ENCODE results near the gene GOLGA6L10. TPM values are rescaled to one million over a fixed set of nuclear protein-coding genes. Genes with fewer than 3 reads are reported as not detected.
"Not testable (repeated sequence)": the region's sequence is repeated elsewhere in the genome, so short reads cannot be mapped to it uniquely, and the experiment has no call there.

Gene GOLGA6L10
- total RNA-seq, 4 donors from 2014 or later: 0.41 to 1.5 (median 0.46) TPM

- Histone ChIP-seq H3K9me3 (no peaks in the 10 kb centered on the region), H3K27ac (peak overlapping the region in 1 of 4 donors; percentile 42), H3K36me3 (no peaks in the 10 kb centered on the region), H3K27me3 (peaks cover 0 to 3% (median 0%) of the 10 kb centered on the region in 3 donors), H3K4me3 (no peak overlapping the region), H3K4me1 (peaks cover 0 to 5% of the 10 kb centered on the region in 2 donors)
- DNase-seq: no peak
- TF ChIP-seq POLR2A (IDR thresholded peaks at IDR 0.05) (no peak), CTCF (IDR thresholded peaks at IDR 0.05 in 4 of 5, conservative IDR thresholded peaks at IDR 0.05 in 1 of 5) (no peak)
- in situ Hi-C loops (cut with MboI; ENCODE audit: low sequenced_read_pairs in 4 of 4) (no loop called here), intact Hi-C loops (cut with DNase I; ENCODE audit: low total_unique reads) (no loop called here)
- ATAC-seq: no peak
Observed at GRCh38 chr15:82300883-82301282, 48.4 kb downstream of the GOLGA6L10 start.

GRCh38 chr15:82300326-82300725 is 48.9 kb downstream of the GOLGA6L10 start:
- DNase-seq, H3K36me3 ChIP-seq: not testable (repeated sequence)
- peak overlapping the region in 1 of 4 donors; percentile 42 for H3K27ac ChIP-seq

GRCh38 chr15:82299511-82299914 is 49.8 kb downstream of the GOLGA6L10 start:
- in situ Hi-C loops (cut with MboI; ENCODE audit: low sequenced_read_pairs in 4 of 4); intact Hi-C loops (cut with DNase I; ENCODE audit: low total_unique reads); H3K36me3 ChIP-seq; H3K4me3 ChIP-seq; H3K4me1 ChIP-seq; ATAC-seq; H3K9me3 ChIP-seq; DNase-seq; H3K27me3 ChIP-seq; H3K27ac ChIP-seq: not testable (repeated sequence)

More at GRCh38 chr15:82300326-82300725, 48.9 kb downstream of the GOLGA6L10 start:
- H3K27me3 ChIP-seq; intact Hi-C loops (cut with DNase I; ENCODE audit: low total_unique reads); in situ Hi-C loops (cut with MboI; ENCODE audit: low sequenced_read_pairs in 4 of 4); H3K4me3 ChIP-seq; H3K4me1 ChIP-seq; H3K9me3 ChIP-seq: not testable (repeated sequence)
- peak; percentile 33 to 79 for ATAC-seq

- no peak for TF ChIP-seq POLR2A (IDR thresholded peaks at IDR 0.05)
- TF ChIP-seq CTCF (IDR thresholded peaks at IDR 0.05 in 4 of 5, conservative IDR thresholded peaks at IDR 0.05 in 1 of 5): no peak
- no peak overlapping the region for H3K4me3 ChIP-seq
- peaks cover 0 to 3% (median 0%) of the 10 kb centered on the region in 3 donors for H3K27me3 ChIP-seq
- no peaks in the 10 kb centered on the region for H3K36me3 ChIP-seq
- DNase-seq: no peak
- peaks cover 0 to 5% of the 10 kb centered on the region in 2 donors for H3K4me1 ChIP-seq
- no peak overlapping the region for H3K27ac ChIP-seq
- intact Hi-C loops (cut with DNase I; ENCODE audit: low total_unique reads) (no loop called here), in situ Hi-C loops (cut with MboI; ENCODE audit: low sequenced_read_pairs in 4 of 4) (no loop called here)
- no peaks in the 10 kb centered on the region for H3K9me3 ChIP-seq
- ATAC-seq: no peak
Observed at GRCh38 chr15:82298520-82298919, 50.8 kb downstream of the GOLGA6L10 start.

GRCh38 chr15:82298032-82298431 is 51.2 kb downstream of the GOLGA6L10 start:
- no peak for ATAC-seq
- intact Hi-C loops (cut with DNase I; ENCODE audit: low total_unique reads) (no loop called here), in situ Hi-C loops (cut with MboI; ENCODE audit: low sequenced_read_pairs in 4 of 4) (no loop called here)
- DNase-seq: no peak
- H3K27me3 ChIP-seq: peaks cover 0 to 3% (median 0%) of the 10 kb centered on the region in 3 donors
- peaks cover 0 to 5% of the 10 kb centered on the region in 2 donors for H3K4me1 ChIP-seq
- H3K36me3 ChIP-seq: no peaks in the 10 kb centered on the region
- H3K9me3 ChIP-seq: no peaks in the 10 kb centered on the region
- H3K4me3 ChIP-seq: no peak overlapping the region
- no peak for TF ChIP-seq CTCF (IDR thresholded peaks at IDR 0.05 in 4 of 5, conservative IDR thresholded peaks at IDR 0.05 in 1 of 5)
- TF ChIP-seq POLR2A (IDR thresholded peaks at IDR 0.05): no peak
- no peak overlapping the region for H3K27ac ChIP-seq

- in situ Hi-C loops (cut with MboI; ENCODE audit: low sequenced_read_pairs in 4 of 4) (no loop called here), intact Hi-C loops (cut with DNase I; ENCODE audit: low total_unique reads) (no loop called here)
- Histone ChIP-seq H3K4me1 (peaks cover 0 to 5% of the 10 kb centered on the region in 2 donors), H3K36me3 (no peaks in the 10 kb centered on the region), H3K9me3 (no peaks in the 10 kb centered on the region), H3K4me3 (no peak overlapping the region), H3K27ac (no peak overlapping the region), H3K27me3 (peaks cover 0 to 3% (median 0%) of the 10 kb centered on the region in 3 donors)
- no peak for ATAC-seq
- TF ChIP-seq CTCF (IDR thresholded peaks at IDR 0.05 in 4 of 5, conservative IDR thresholded peaks at IDR 0.05 in 1 of 5): no peak
- TF ChIP-seq POLR2A (IDR thresholded peaks at IDR 0.05): no peak
- DNase-seq: no peak
Observed at GRCh38 chr15:82297546-82297945, 51.7 kb downstream of the GOLGA6L10 start.
